ENCODE results near the gene PGM1. TPM values are rescaled to one million over a fixed set of nuclear protein-coding genes. Genes with fewer than 3 reads are reported as not detected.

PGM1 gene
- total RNA-seq, 6 experiments from 2014 or later: 31.6 to 46.2 (median 32.9) TPM

- Mint-ChIP-seq H3K27me3 (ENCODE audit: insufficient read depth) (no peaks in the 10 kb centered on the region), H3K4me3 (no peak overlapping the region), H3K36me3 (ENCODE audit: low read depth) (no peaks in the 10 kb centered on the region), H3K27ac (no peak overlapping the region), H3K9me3 (no peaks in the 10 kb centered on the region), H3K4me1 (ENCODE audit: low read depth) (peaks cover 28% of the 10 kb centered on the region)
- TF ChIP-seq CTCF (IDR thresholded peaks at IDR 0.05): no peak
- no peak for DNase-seq
Measured at GRCh38 chr1:63618011-63618410, 24.8 kb downstream of the PGM1 start.

- Mint-ChIP-seq H3K27me3 (ENCODE audit: insufficient read depth) (no peaks in the 10 kb centered on the region), H3K36me3 (ENCODE audit: low read depth) (peaks cover 4% of the 10 kb centered on the region; the same call in 1 of the 2 replicates), H3K9me3 (no peaks in the 10 kb centered on the region), H3K4me1 (ENCODE audit: low read depth) (peaks cover 32% of the 10 kb centered on the region), H3K27ac (no peak overlapping the region), H3K4me3 (no peak overlapping the region)
- TF ChIP-seq CTCF (IDR thresholded peaks at IDR 0.05): no peak
- no peak for DNase-seq
Measured at GRCh38 chr1:63619558-63619957, 26.3 kb downstream of the PGM1 start.

- peaks cover 42% of the 10 kb centered on the region for H3K4me1 Mint-ChIP-seq (ENCODE audit: low read depth)
- no peaks in the 10 kb centered on the region for H3K27me3 Mint-ChIP-seq (ENCODE audit: insufficient read depth)
- no peak overlapping the region for H3K4me3 Mint-ChIP-seq
- DNase-seq: no peak
- no peak overlapping the region for H3K27ac Mint-ChIP-seq
- H3K9me3 Mint-ChIP-seq: no peaks in the 10 kb centered on the region
- peaks cover 4% of the 10 kb centered on the region; the same call in 1 of the 2 replicates for H3K36me3 Mint-ChIP-seq (ENCODE audit: low read depth)
- no peak for TF ChIP-seq CTCF (IDR thresholded peaks at IDR 0.05)
Measured at GRCh38 chr1:63620671-63621070, 27.5 kb downstream of the PGM1 start.

GRCh38 chr1:63621075-63621474 lies 27.9 kb downstream of the PGM1 start:
- DNase-seq: no peak
- TF ChIP-seq CTCF (IDR thresholded peaks at IDR 0.05): no peak
- Mint-ChIP-seq H3K27me3 (ENCODE audit: insufficient read depth) (no peaks in the 10 kb centered on the region), H3K4me1 (ENCODE audit: low read depth) (peaks cover 42% of the 10 kb centered on the region), H3K36me3 (ENCODE audit: low read depth) (peaks cover 4% of the 10 kb centered on the region; the same call in 1 of the 2 replicates), H3K9me3 (no peaks in the 10 kb centered on the region), H3K4me3 (no peak overlapping the region), H3K27ac (no peak overlapping the region)

GRCh38 chr1:63621698-63622097 lies 28.5 kb downstream of the PGM1 start:
- Mint-ChIP-seq H3K36me3 (ENCODE audit: low read depth) (peaks cover 4% of the 10 kb centered on the region; the same call in 1 of the 2 replicates), H3K9me3 (no peaks in the 10 kb centered on the region), H3K4me3 (no peak overlapping the region), H3K27me3 (ENCODE audit: insufficient read depth) (no peaks in the 10 kb centered on the region), H3K27ac (no peak overlapping the region), H3K4me1 (ENCODE audit: low read depth) (peaks cover 42% of the 10 kb centered on the region)
- TF ChIP-seq CTCF (IDR thresholded peaks at IDR 0.05): no peak
- DNase-seq: no peak

Measured in HFFc6 (cell line).